SK-N-SH (cell line): ENCODE data around the gene ZC3H12C. TPM values are rescaled to one million over a fixed set of nuclear protein-coding genes. Genes with fewer than 3 reads are reported as not detected.
A peak's percentile ranks its signal among the peaks of the same experiment; 100 is the strongest.

Experiments used
- CTCF ChIA-PET: fragments of 300-600, 350-600 bp; formaldehyde crosslinking; extraction: SDS; loops from one replicate; lab custom pipeline; 2021; lab: Yijun Ruan, JAX
- POLR2A ChIA-PET: fragments of 350-600 bp; sonication (Branson Sonifier 250); formaldehyde crosslinking; extraction: SDS; loops from one replicate; lab custom pipeline; 2020; ENCODE audit warnings: antibody characterized with exemption, inconsistent platforms; lab: Yijun Ruan, JAX
- DNase-seq: peaks from one replicate; pipeline ENCODE4 v3.0.0; 2012
- H2AFZ ChIP-seq: fragments of 200-600 bp; sonication (generic); 2 replicates; pipeline ENCODE4 v1.8.1; 2016; ENCODE audit warnings: antibody characterized with exemption, mild to moderate bottlenecking, low read depth
- H3F3A ChIP-seq: fragments of 200-600 bp; sonication (generic); replicated peaks from 2 replicates; pipeline ENCODE3; 2016; ENCODE audit warnings: antibody characterized with exemption, mild to moderate bottlenecking; ENCODE audit not compliant: insufficient read depth
- H3K27ac ChIP-seq, 2 experiments: fragments of 200-500 bp in 1 of 2; fragments of 200-600 bp in 1 of 2; sonication (Bioruptor generic) in 1 of 2; sonication (generic), shearing (Covaris generic) in 1 of 2; 2 replicates each; pipeline versions ENCODE4 v1.5.1 to v1.6.1; 2014 to 2016; ENCODE audit warnings: low read depth in 2 of 2, inconsistent platforms in 1 of 2, low read length in 1 of 2, mild to moderate bottlenecking in 1 of 2, mixed read lengths in 1 of 2
- H3K27me3 ChIP-seq: fragments of 200-600 bp; sonication (generic), shearing (Covaris generic); 2 replicates; pipeline ENCODE4 v1.6.1; 2016; ENCODE audit warnings: mixed run types; ENCODE audit not compliant: insufficient read depth
- H3K36me3 ChIP-seq, 2 experiments: fragments of 200-500 bp in 1 of 2; fragments of 200-600 bp in 1 of 2; sonication (Bioruptor generic) in 1 of 2; sonication (generic) in 1 of 2; replicated peaks in 1 of 2; 2 replicates each; pipeline versions ENCODE3 to v1.5.1; 2014 to 2016; ENCODE audit warnings: low read length in 1 of 2, mild to moderate bottlenecking in 1 of 2; ENCODE audit not compliant: insufficient read depth in 2 of 2, control insufficient read depth in 1 of 2
- H3K4me1 ChIP-seq, 2 experiments: fragments of 200-500 bp in 1 of 2; fragments of 200-600 bp in 1 of 2; sonication (Bioruptor generic) in 1 of 2; sonication (generic), shearing (Covaris generic) in 1 of 2; 2 replicates each; pipeline versions ENCODE4 v1.5.1 to v1.6.1; 2014 to 2016; ENCODE audit warnings: low read depth in 1 of 2, low read length in 1 of 2, mixed run types in 1 of 2; ENCODE audit not compliant: insufficient read depth in 2 of 2, control insufficient read depth in 1 of 2
- H3K4me2 ChIP-seq: fragments of 200-600 bp; sonication (generic), shearing (Covaris generic); 2 replicates; pipeline ENCODE4 v1.6.1; 2017; ENCODE audit warnings: mixed run types
- H3K4me3 ChIP-seq, 2 experiments: fragments of 200-500 bp in 1 of 2; fragments of 200-600 bp in 1 of 2; sonication (Bioruptor generic) in 1 of 2; sonication (generic), shearing (Covaris generic) in 1 of 2; 2 replicates each; pipeline versions ENCODE4 v1.5.1 to v1.8.1; 2014 to 2016; ENCODE audit warnings: low read depth in 2 of 2, inconsistent platforms in 1 of 2, low read length in 1 of 2, mild to moderate bottlenecking in 1 of 2, mixed read lengths in 1 of 2, moderate library complexity in 1 of 2
- H3K79me2 ChIP-seq: fragments of 200-600 bp; sonication (generic); 2 replicates; pipeline ENCODE4 v1.8.1; 2017; ENCODE audit warnings: mild to moderate bottlenecking; ENCODE audit not compliant: insufficient read depth
- H3K9ac ChIP-seq: fragments of 200-600 bp; sonication (generic); 2 replicates; pipeline ENCODE4 v1.6.1; 2017; ENCODE audit warnings: mixed run types
- H3K9me2 ChIP-seq: fragments of 200-600 bp; sonication (generic); 2 replicates; pipeline ENCODE4 v1.6.1; 2017; ENCODE audit warnings: mixed run types
- H3K9me3 ChIP-seq: fragments of 200-600 bp; sonication (generic); 2 replicates; pipeline ENCODE4 v1.6.1; 2017; ENCODE audit warnings: mixed run types, mild to moderate bottlenecking, moderate library complexity
- H4K20me1 ChIP-seq: fragments of 200-600 bp; sonication (generic); 2 replicates; pipeline ENCODE4 v1.6.1; 2017; ENCODE audit warnings: mild to moderate bottlenecking, mixed run types; ENCODE audit not compliant: insufficient read depth
- CHD2 ChIP-seq: fragments of 150-350 bp; IDR thresholded peaks from 2 replicates; pipeline ENCODE4 v1.6.1; 2018; ENCODE audit warnings: low read length; ENCODE audit not compliant: partially characterized antibody
- CTCF ChIP-seq: fragments of 200-600 bp; sonication (generic); IDR thresholded peaks from 2 replicates; pipeline ENCODE4 v1.6.1; 2017; ENCODE audit warnings: antibody characterized with exemption, mild to moderate bottlenecking, moderate library complexity
- ELF1 ChIP-seq: IDR thresholded peaks from 2 replicates; pipeline ENCODE4 v1.4.0; 2012
- EP300 ChIP-seq, 2 experiments: IDR thresholded peaks; 2 replicates each; pipeline versions ENCODE4 v1.4.0 to v1.6.1; 2012; ENCODE audit warnings: borderline replicate concordance in 1 of 2, low read depth in 1 of 2, low read length in 1 of 2
- EZH2phosphoT487 ChIP-seq: fragments of 200-600 bp; sonication (generic); IDR thresholded peaks from 2 replicates; pipeline ENCODE4 v1.6.1; 2017; ENCODE audit warnings: low read depth, mixed run types, mild to moderate bottlenecking, antibody characterized with exemption, moderate library complexity, borderline replicate concordance
- FOXM1 ChIP-seq: IDR thresholded peaks from 2 replicates; pipeline ENCODE4 v1.4.0; 2012; ENCODE audit warnings: low read depth, mild to moderate bottlenecking
- GATA2 ChIP-seq: sonication (generic); formaldehyde crosslinking; IDR thresholded peaks from 2 replicates; pipeline ENCODE4 v1.5.0; 2020; ENCODE audit warnings: mild to moderate bottlenecking, missing genetic modification reagents
- JUND ChIP-seq: IDR thresholded peaks from 2 replicates; pipeline ENCODE4 v1.4.0; 2012
- NFIC ChIP-seq: IDR thresholded peaks from 2 replicates; pipeline ENCODE4 v1.4.0; 2012; ENCODE audit warnings: borderline replicate concordance
- NRF1 ChIP-seq: IDR thresholded peaks from 2 replicates; pipeline ENCODE4 v1.6.1; 2012; ENCODE audit warnings: low read depth, mild to moderate bottlenecking, low read length
- PBX3 ChIP-seq: IDR thresholded peaks from 2 replicates; pipeline ENCODE4; 2012
- POLR2AphosphoS5 ChIP-seq: IDR thresholded peaks from 2 replicates; pipeline ENCODE4 v1.6.1; 2012; ENCODE audit warnings: low read depth, low read length
- RAD21 ChIP-seq: IDR thresholded peaks from 2 replicates; pipeline ENCODE4 v1.6.1; 2012; ENCODE audit warnings: mild to moderate bottlenecking, low read length
- RCOR1 ChIP-seq: fragments of 150-350 bp; IDR thresholded peaks from 2 replicates; pipeline ENCODE4 v1.6.1; 2017; ENCODE audit warnings: antibody characterized with exemption, low read length
- REST ChIP-seq: IDR thresholded peaks from 2 replicates; pipeline ENCODE4 v1.6.1; 2012; ENCODE audit warnings: mild to moderate bottlenecking, low read depth, low read length, moderate library complexity
- RXRA ChIP-seq: IDR thresholded peaks from 2 replicates; pipeline ENCODE4 v1.4.0; 2012; ENCODE audit warnings: low read depth, mild to moderate bottlenecking, borderline replicate concordance
- TAF1 ChIP-seq: IDR thresholded peaks from 2 replicates; pipeline ENCODE4 v1.6.1; 2012; ENCODE audit warnings: low read depth, mild to moderate bottlenecking, low read length, moderate library complexity, borderline replicate concordance
- TEAD4 ChIP-seq: IDR thresholded peaks from 2 replicates; pipeline ENCODE4 v1.4.0; 2012; ENCODE audit warnings: mild to moderate bottlenecking, borderline replicate concordance; ENCODE audit not compliant: insufficient read depth
- USF2 ChIP-seq: fragments of 150-350 bp; IDR thresholded peaks from 2 replicates; pipeline ENCODE4 v1.6.1; 2017; ENCODE audit warnings: antibody characterized with exemption, low read length, low read depth, borderline replicate concordance
- ZBTB33 ChIP-seq: IDR thresholded peaks from 2 replicates; pipeline ENCODE4 v1.4.0; 2012; ENCODE audit warnings: low read depth, borderline replicate concordance
- WGBS: methylation state at CpG from one replicate; pipeline ENCODE4 v1.1.6; 2017; ENCODE audit warnings: low lambda C conversion rate; 5-methylcytosine and 5-hydroxymethylcytosine counted together
- polyA plus RNA-seq, 3 experiments: library from polyadenylated mRNA; depleted of rRNA; stranded (reverse); fragments of >200 nt; gene quantifications; 2 replicates each; pipeline ENCODE4 v1.2.3, GENCODE V29; 2012

Gene ZC3H12C
- polyA plus RNA-seq, 1 of the 3 experiments (the other 2 are of a cell fraction), result 2.8 TPM

- TF ChIP-seq EP300 (IDR thresholded peaks at IDR 0.05; ENCODE audit: borderline replicate concordance in 1 of 2, low read depth in 1 of 2, low read length in 1 of 2) (peak in 1 of 2 experiments; percentile 48; a peak in 1 of 4 replicates), GATA2 (peak; percentile 73), POLR2AphosphoS5 (no peak), RCOR1 (no peak), EZH2phosphoT487 (no peak), PBX3 (no peak), RXRA (no peak), RAD21 (no peak), CHD2 (no peak)
Observed at GRCh38 chr11:110130642-110131238, 37.5 kb downstream of the ZC3H12C start (continued).

GRCh38 chr11:110131386-110132123, 38.4 kb downstream of the ZC3H12C start:
- Histone ChIP-seq H2AFZ (no peak overlapping the region), H3K9ac (no peak overlapping the region), H3K27me3 (no peaks in the 10 kb centered on the region), H3K4me1 (peaks cover 22 to 63% of the 10 kb centered on the region in 2 experiments; a peak in 3 of 4 replicates), H3K36me3 (peaks cover 0 to 4% of the 10 kb centered on the region in 2 experiments), H3K4me3 (peak overlapping the region in 1 of 2 experiments; percentile 24; a peak in 1 of 4 replicates), H3K4me2 (no peak overlapping the region), H4K20me1 (no peaks in the 10 kb centered on the region), H3K9me3 (no peaks in the 10 kb centered on the region; the same call in 1 of the 2 replicates), H3K79me2 (peaks cover 20% of the 10 kb centered on the region), H3K9me2 (peaks cover 4% of the 10 kb centered on the region; the same call in 1 of the 2 replicates), H3F3A (no peaks in the 10 kb centered on the region), H3K27ac (peak overlapping the region in 1 of 2 experiments; percentile 86; a peak in 2 of 4 replicates)
- ChIA-PET CTCF (interaction anchor here (0.5 to 1.1 kb wide), 4 partner anchors 10 to 278 kb away, joined by 3 read pairs; no protein-coding TSS in a partner anchor), POLR2A (interaction anchor here (1.6 kb wide), 1 partner anchor 38 kb away, joined by 6 read pairs; the partner anchor contains the start of gene ZC3H12C)
- no peak for DNase-seq
- WGBS, result 87% methylated on average over 6 of the region's 6 CpGs
- TF ChIP-seq JUND, result no peak
- no peak for TF ChIP-seq GATA2
- no peak for TF ChIP-seq REST
- no peak for TF ChIP-seq TAF1
- no peak for TF ChIP-seq ELF1
- TF ChIP-seq ZBTB33, result no peak
- no peak for TF ChIP-seq CTCF
- TF ChIP-seq FOXM1, result no peak
- TF ChIP-seq USF2, result no peak
- TF ChIP-seq NFIC, result no peak
- no peak for TF ChIP-seq NRF1
- no peak for TF ChIP-seq EZH2phosphoT487
- no peak for TF ChIP-seq TEAD4
- no peak for TF ChIP-seq POLR2AphosphoS5
